GM12878 (cell line): ENCODE measurements around the gene FBXO8. TPM values are rescaled to one million over a fixed set of nuclear protein-coding genes. Genes with fewer than 3 reads are reported as not detected.

Experiments
- CTCF ChIP-seq, 3 experiments: IDR thresholded peaks in 2 of 3; conservative IDR thresholded peaks in 1 of 3; 2 replicates each; pipeline ENCODE4 v1.5.1; 2011; ENCODE audit warnings: low read depth in 3 of 3, low read length in 3 of 3, mild to moderate bottlenecking in 3 of 3, control low read depth in 2 of 3, moderate library complexity in 2 of 3, inconsistent platforms in 1 of 3, mixed read lengths in 1 of 3; ENCODE audit not compliant: control insufficient read depth in 2 of 3, insufficient read depth in 1 of 3; ENCODE audit errors: extremely low read depth in 1 of 3
- ELK1 ChIP-seq: IDR thresholded peaks from 2 replicates; pipeline ENCODE4 v1.6.1; 2012; ENCODE audit warnings: low read depth, low read length, improper control_type of control experiment
- IRF5 ChIP-seq: fragments of 450-650 bp; IDR thresholded peaks from 2 replicates; pipeline ENCODE4 v1.6.1; 2017; ENCODE audit warnings: borderline replicate concordance
- MYB ChIP-seq: fragments of 150-350 bp; IDR thresholded peaks from 2 replicates; pipeline ENCODE4 v1.6.1; 2014; ENCODE audit warnings: mild to moderate bottlenecking, low read depth, low read length, borderline replicate concordance
- NFIC ChIP-seq: IDR thresholded peaks from 2 replicates; pipeline ENCODE4 v1.6.1; 2012; ENCODE audit warnings: low read depth, mild to moderate bottlenecking, inconsistent platforms, low read length, moderate library complexity
- ZBED1 ChIP-seq: IDR thresholded peaks from 2 replicates; pipeline ENCODE4 v1.6.1; 2016; ENCODE audit warnings: borderline replicate concordance
- ZBTB11 ChIP-seq: fragments of 450-650 bp; formaldehyde crosslinking; IDR thresholded peaks from 2 replicates; pipeline ENCODE4 v1.5.0; 2022; ENCODE audit warnings: mild to moderate bottlenecking, missing genetic modification characterization
- ZNF217 ChIP-seq: fragments of 450-650 bp; IDR thresholded peaks from 2 replicates; pipeline ENCODE4 v1.6.1; 2017; ENCODE audit warnings: antibody characterized with exemption, mild to moderate bottlenecking
- polyA plus RNA-seq, 11 experiments: library from polyadenylated mRNA; depleted of rRNA in 4 of 11; unstranded in 6 of 11; stranded (reverse) in 5 of 11; fragments of >200 nt; fragmentation: Nextera tagmentation in 4 of 11; fragmentation: Illumina TruSeq in 1 of 11; extraction: Ambion mirVana in 4 of 11; extraction: Trizol in 1 of 11; gene quantifications; 1 replicate in 1 of 11; 2 replicates in 10 of 11; pipeline versions ENCODE4 v1.2.1 to v1.2.3, GENCODE V29; 2011 to 2016; ENCODE audit warnings: inconsistent platforms in 2 of 11, missing spikeins in 2 of 11, low read depth in 1 of 11
- total RNA-seq, 4 experiments: library from RNA; depleted of rRNA in 3 of 4; stranded (reverse); fragments of >200 nt in 3 of 4; fragmentation: Illumina TruSeq in 1 of 4; extraction: Trizol in 1 of 4; gene quantifications; 2 replicates each; pipeline versions ENCODE4 v1.2.1 to v1.2.3, GENCODE V29; 2013 to 2021
- TF ChIP-seq, protein P1 (sequence below): fragments of 450-650 bp; IDR thresholded peaks from 2 replicates; pipeline ENCODE4 v1.6.1; 2017; ENCODE audit warnings: mild to moderate bottlenecking, moderate library complexity
- TF ChIP-seq, protein P2 (sequence below): IDR thresholded peaks from 2 replicates; pipeline ENCODE4 v1.6.1; 2011; ENCODE audit warnings: borderline replicate concordance, low read depth, mild to moderate bottlenecking, moderate library complexity, low read length; ENCODE audit not compliant: insufficient read depth, poor library complexity, severe bottlenecking

Gene FBXO8
- total and polyA plus RNA-seq, 10 of the 15 experiments (the other 5 are each of a cell fraction or from before 2014, with no cell fraction given), result 11.3 to 38.1 (median 16.8) TPM

DNA sequence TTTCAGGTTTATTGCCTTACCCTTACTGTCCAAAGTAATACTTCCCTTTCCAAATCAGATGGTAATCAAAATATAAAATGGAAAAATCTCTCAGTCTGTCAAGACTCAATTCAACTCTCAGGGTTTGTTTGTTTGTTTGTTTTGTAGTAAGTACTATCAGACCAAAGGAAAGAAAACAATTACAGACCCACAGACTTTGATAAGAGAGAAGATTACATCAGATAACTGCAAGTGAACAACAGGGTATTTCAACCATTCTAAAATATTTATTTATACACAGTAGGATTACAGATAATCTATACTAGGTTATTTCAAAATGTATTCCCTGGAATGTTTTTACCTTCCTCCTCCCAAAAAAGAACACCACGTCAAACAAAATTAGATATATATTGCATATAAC lies 28.9 kb downstream of the FBXO8 start (continued):
- no peak for TF ChIP-seq ZBTB11 (CRISPR knock-in tag)
- no peak for TF ChIP-seq CTCF (IDR thresholded peaks at IDR 0.05 in 2 of 3, conservative IDR thresholded peaks at IDR 0.05 in 1 of 3; ENCODE audit: control insufficient read depth in 2 of 3, extremely low read depth in 1 of 3, insufficient read depth in 1 of 3, low read depth in 3 of 3, low read length in 3 of 3)
- TF ChIP-seq, protein P1, sequence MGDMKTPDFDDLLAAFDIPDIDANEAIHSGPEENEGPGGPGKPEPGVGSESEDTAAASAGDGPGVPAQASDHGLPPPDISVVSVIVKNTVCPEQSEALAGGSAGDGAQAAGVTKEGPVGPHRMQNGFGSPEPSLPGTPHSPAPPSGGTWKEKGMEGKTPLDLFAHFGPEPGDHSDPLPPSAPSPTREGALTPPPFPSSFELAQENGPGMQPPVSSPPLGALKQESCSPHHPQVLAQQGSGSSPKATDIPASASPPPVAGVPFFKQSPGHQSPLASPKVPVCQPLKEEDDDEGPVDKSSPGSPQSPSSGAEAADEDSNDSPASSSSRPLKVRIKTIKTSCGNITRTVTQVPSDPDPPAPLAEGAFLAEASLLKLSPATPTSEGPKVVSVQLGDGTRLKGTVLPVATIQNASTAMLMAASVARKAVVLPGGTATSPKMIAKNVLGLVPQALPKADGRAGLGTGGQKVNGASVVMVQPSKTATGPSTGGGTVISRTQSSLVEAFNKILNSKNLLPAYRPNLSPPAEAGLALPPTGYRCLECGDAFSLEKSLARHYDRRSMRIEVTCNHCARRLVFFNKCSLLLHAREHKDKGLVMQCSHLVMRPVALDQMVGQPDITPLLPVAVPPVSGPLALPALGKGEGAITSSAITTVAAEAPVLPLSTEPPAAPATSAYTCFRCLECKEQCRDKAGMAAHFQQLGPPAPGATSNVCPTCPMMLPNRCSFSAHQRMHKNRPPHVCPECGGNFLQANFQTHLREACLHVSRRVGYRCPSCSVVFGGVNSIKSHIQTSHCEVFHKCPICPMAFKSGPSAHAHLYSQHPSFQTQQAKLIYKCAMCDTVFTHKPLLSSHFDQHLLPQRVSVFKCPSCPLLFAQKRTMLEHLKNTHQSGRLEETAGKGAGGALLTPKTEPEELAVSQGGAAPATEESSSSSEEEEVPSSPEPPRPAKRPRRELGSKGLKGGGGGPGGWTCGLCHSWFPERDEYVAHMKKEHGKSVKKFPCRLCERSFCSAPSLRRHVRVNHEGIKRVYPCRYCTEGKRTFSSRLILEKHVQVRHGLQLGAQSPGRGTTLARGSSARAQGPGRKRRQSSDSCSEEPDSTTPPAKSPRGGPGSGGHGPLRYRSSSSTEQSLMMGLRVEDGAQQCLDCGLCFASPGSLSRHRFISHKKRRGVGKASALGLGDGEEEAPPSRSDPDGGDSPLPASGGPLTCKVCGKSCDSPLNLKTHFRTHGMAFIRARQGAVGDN, result no peak
- no peak for TF ChIP-seq NFIC
- TF ChIP-seq IRF5, result no peak
- TF ChIP-seq MYB, result no peak
- TF ChIP-seq, protein P2, sequence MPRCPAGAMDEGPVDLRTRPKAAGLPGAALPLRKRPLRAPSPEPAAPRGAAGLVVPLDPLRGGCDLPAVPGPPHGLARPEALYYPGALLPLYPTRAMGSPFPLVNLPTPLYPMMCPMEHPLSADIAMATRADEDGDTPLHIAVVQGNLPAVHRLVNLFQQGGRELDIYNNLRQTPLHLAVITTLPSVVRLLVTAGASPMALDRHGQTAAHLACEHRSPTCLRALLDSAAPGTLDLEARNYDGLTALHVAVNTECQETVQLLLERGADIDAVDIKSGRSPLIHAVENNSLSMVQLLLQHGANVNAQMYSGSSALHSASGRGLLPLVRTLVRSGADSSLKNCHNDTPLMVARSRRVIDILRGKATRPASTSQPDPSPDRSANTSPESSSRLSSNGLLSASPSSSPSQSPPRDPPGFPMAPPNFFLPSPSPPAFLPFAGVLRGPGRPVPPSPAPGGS, result no peak
- TF ChIP-seq ELK1, result no peak
- no peak for TF ChIP-seq ZNF217
- no peak for TF ChIP-seq ZBED1
